ENCODE results near the gene RBM39.
"Not testable (repeated sequence)": the region's sequence is repeated elsewhere in the genome, so short reads cannot be mapped to it uniquely, and the experiment has no call there.

Gene RBM39

DNA sequence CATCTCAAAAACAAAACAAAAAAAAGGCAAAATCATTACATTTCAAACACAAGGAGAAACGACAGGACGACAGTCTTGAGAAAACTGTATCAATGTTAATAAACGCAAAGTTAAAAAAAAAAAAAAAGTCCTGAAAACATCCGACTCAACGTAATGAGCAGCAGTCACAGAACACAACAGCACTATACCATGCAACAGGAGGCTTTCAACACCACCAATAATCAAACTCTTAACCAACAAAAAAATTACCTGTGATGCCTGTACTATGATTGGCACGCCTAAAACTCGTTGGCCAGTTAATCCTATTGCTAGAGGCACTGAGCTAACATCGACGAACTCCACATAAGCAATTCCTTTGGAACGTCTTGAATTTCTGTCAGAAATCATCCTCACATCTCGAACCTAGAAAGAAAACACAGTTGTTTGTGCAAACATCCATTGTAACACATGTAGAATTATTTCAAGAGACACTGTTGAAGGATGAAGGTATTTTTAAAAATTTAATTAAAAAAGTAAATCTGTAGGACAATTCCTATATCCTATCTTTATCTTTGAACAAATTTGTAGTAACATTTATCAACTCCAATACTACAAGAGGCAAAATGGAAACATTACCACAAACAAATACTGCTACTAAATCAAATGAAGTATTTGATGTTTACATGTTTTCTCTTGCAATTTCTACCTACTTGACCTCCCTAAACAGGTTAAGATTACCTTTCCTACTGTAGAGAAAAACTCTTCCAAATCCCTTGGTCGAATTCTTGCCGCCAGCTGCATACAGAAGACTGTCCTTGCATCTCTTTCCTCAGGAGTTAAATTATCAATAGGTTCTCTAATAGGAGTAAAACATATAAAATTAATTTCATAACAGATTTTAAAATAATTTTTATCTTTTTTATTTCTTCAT, 17.5 kb downstream of the RBM39 start:
- no peak for DNase-seq

DNA sequence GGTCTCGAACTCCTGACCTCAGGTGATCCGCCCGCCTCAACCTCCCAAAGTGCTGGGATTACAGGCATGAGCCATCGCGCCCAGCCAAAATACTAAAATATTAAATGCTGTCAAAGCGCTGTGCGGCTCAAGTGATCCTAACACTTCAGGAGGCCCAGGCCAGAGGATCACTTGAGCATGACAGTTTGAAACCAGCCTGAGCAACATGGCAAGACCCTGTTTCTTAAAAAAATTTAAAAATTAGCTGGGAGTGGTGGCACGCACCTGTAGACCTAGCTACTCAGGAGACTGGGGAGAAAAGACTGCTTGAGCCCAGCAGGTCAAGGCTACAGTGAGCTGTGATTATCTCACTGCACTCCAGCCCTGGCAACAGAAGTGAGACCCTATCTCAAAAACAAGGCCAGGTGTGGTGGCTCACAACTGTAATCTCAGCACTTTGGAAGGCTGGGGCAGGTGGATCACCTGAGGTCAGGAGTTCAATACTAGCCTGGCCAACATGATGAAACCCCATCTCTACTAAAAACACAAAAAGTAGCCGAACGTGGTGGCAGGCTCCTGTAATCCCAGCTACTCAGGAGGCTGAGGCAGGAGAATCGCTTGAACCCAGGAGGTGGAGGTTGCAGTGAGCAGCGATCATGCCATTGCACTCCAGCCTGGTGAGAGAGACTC, 18.3 kb downstream of the RBM39 start:
- not testable (repeated sequence) for DNase-seq

DNA sequence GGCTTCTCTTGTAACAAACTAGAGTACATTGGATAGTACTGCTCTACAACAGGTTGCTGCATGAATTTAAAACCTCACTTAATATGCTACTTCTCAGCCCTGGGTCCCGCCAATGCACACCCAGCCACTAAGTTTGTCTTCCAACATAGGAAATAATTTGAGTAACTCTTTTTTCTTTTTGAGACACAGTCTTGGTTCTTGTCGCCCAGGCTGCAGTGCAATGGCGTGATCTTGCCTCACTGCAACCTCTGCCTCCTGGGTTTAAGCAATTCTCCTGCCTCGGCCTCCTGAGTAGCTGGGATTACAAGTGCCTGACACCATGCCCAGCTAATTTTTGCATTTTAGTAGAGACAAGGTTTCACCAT, 18.8 kb downstream of the RBM39 start:
- not testable (repeated sequence) for DNase-seq

DNA sequence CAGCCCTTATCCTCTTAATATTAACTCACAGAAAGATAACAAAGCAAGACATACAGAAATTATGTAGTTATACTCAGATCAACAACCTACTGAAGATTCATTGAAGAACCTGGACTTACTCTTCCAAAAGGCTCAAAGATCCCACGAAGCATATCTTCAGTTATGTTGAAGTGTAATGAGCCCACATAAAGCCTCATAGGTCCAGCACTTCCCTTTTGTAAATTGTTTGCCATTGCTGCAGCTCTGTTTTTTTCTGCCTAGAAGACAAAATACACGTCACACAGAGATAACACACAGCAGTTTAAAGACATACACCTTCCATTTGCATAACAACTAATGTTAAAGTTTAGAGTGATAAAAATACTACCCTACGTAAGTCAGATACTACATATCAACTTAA, 20.4 kb downstream of the RBM39 start:
- DNase-seq: no peak

DNA sequence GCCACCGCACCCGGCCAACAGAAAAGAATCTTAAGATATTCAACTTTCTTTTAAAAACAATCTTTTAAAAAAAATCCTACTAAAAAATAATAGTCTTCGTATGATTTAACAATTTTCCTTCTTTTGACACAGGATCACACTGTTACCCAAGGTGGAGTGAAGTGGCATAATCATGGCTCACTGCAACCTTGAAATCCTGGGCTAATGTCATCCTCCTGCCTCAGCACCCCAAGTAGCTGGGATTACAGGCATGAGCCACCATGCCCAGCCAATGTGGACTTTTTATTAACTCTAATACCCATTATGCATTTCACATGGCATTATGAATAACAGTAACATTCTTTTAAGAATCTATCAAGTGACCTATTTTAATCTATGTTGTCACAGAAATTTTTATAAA, 20.8 kb downstream of the RBM39 start:
- DNase-seq: no peak

DNA sequence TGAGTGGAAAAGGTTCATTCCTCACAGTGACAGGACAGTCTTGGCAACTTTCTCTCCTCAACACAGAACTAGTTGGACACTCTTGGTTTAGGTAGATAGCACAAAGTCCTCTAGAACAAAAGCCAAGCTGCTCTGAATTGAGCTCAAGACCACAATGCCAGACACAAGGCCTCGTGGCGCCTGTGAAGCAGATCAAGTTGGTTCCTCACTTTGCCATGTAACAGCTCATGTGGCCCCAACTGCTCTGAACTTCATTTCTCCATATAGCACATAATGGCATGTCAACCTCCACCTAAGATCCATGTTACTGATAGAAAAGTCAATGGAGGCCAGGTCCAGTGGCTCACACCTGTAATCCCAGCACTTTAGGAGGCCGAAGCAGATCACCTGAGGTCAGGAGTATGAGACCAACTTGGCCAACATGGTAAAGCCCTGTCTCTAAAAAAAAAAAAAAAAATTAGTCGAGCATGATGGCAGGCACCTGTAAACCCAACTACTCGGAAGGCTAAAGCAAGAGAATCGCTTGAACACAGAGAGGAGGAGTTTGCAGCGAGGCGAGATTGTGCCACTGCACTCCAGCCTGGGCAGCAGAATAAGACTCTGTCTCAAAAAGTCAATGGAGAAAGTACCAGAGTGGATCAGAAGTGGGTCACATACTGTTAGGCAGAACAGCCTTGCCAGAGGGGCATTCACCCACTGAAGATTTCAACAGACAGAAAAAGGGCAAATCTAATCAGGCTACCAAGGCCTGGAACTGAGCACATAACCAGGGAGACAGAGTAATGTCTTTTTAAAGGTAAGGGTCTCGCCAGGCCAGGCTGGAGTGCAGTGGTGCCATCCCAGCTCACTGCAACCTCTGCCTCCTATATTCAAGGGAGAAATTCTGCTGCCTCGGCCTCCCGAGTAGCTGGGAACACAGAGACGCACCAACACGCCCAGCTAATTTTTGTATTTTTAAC, 21.6 kb downstream of the RBM39 start:
- no peak for DNase-seq

DNA sequence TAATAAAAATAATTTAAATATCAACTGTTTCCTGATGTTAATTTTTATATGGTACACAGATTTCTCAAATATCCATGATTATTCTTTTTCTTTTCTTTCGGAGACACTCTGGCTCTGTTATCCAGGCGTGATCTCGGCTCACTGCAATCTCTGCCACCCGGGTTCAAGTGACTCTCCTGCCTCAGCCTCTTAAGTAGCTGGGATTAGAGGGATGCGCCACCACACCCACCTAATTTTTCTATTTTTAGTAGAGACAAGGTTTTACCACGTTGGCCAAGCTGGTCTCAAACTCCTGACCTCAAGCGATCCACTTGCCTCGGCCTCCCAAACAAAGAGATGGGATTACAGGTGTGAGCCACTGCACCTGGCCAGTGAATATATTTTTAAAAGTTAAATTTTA, 22.3 kb downstream of the RBM39 start:
- DNase-seq: no peak

DNA sequence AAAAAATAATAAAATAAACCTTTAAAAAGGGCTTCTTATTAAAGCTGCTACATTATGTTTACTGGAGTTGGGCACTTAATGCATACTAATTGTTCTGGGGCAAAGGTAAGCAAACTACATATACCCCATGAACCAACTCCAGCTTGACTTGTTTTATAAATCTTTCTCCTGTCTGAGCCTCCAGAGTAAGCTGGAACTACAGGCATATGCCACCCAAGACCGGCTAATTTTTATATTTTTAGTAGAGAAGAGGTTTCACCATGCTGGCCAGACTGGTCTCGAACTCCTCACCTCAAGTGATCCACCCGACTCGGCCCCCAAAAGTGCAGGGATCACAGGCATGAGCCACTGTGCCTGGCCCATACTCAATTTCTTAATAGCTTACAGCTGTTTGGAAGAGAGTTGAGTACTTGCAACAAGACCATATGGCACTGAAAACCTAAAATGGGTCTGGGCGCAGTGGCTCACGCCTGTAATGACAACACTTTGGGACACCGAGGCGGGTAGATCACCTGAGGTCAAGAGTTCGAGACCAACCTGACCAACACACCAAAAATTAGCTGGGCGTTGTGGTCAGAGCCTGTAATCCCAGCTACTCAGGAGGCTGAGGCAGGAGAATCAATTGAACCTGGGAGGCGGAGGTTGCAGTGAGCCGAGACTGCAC, 23.0 kb downstream of the RBM39 start:
- DNase-seq: no peak

DNA sequence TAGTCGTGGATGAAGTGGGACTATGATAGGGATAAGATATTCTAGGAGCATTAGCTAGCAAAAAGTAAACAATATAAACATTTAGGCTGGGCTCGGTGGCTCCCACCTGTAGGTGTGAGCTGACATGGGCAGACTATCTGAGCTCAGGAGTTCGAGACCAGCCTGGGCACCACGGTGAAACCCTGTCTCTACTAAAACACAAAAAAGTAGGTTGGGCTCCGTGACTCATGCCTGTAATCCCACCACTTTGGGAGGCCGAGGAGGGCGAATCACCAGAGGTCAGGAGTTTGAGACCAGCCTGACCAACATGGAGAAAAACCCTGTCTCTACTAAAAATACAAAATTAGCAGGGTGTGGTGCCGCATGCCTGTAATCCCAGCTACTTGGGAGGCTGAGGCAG, 23.7 kb downstream of the RBM39 start:
- DNase-seq: not testable (repeated sequence)

DNA sequence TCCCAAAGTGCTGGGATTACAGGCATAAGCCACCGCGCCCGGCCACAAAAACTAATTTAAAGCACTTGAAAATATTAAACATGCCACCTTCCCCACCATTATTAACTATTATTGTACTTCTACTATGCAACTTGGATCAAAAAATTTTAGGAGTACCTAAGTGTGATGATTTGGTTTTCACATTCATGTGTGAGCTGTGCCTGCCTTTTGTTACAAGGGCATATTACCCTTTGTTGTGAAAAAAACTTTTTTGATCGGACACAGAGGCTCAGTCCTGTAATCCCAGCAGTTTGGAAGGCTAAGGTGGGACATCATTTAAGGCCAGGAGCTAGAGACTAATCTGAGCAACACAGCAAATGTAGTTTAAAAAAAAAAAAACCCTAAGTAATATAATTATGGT, 25.7 kb downstream of the RBM39 start:
- DNase-seq: no peak

DNA sequence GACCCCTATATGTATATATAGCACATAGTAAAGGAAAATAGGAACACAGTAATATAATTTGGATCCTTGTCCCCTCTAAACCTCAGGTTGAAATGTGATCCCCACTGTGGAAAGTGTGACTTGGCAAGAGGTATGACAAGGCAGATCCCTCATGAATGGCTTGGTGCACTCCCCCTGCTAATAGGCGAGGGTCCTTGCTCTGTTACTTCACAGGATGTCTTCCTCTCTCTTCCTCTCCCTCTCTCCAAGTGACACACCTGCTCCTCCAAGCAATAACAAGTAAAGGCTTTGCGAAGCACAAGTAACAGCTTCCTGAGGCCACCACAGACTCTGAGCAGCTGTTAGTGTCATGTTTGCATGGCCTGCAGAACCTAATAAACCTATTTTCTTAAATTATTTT, 26.4 kb downstream of the RBM39 start:
- DNase-seq: no peak

DNA sequence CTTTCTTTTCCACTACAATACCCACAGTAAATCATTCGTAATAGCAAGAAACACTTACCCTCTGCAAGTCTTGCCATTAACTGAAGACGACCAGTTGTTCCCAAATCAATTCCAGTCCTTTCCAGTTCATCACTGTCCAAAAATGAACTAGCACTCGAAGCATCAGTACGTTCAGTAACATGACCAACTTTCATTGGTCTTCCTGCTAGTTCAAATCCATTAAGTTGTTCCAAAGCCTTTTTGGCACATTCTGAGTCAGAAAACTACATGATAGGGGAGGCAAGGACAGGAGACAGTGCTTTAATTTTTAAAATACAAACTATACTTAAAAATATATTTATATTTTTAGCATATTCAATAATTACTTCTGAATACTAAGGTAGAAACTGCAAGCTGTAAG, 27.9 kb downstream of the RBM39 start:
- no peak for DNase-seq

DNA sequence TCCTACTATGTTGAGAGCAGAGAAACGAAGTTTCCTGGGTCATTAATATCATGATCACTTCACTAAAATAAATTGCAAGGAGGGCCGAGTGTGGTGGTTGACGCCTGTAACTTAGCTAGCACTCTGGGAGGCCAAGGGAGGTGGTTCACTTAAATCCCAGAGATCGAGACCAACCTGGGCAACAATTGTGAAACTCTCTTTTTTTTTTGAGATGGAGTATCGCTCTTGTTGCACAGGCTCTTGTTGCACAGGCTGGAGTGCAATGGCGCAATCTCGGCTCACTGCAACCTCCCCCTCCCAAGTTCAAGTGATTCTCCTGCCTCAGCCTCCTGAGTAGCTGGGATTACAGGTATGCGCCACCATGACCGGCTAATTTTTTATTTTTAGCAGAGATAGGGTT, 28.9 kb downstream of the RBM39 start:
- not testable (repeated sequence) for DNase-seq

DNA sequence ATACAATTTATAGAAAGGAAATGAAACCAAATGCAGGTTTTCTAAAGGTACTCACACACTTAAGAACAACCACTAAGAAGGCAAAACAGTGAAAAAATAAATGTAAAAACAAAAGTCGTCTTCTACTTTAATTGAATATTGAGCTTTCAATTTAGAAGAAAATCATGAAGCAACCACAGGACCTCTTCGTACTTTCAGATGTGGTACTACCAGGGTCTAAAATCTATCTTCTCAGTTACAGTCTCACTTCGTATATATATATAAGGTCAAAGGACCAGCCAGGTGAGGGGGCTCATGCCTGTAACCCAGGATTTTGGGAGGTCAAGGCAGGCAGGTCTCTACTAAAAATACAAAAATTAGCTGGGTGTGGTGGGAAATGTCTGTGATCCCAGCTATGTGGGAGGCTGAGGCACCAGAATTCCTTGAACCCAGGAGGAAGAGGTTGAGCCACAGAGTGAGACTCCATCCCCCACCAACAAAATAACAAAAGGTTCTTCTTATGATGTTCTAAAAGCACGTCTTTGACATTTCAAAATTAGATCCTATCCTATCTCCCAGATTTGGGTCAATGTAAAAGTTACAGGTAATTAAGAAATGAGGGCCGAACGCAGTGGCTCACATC, 30.4 kb downstream of the RBM39 start:
- no peak for DNase-seq

DNA sequence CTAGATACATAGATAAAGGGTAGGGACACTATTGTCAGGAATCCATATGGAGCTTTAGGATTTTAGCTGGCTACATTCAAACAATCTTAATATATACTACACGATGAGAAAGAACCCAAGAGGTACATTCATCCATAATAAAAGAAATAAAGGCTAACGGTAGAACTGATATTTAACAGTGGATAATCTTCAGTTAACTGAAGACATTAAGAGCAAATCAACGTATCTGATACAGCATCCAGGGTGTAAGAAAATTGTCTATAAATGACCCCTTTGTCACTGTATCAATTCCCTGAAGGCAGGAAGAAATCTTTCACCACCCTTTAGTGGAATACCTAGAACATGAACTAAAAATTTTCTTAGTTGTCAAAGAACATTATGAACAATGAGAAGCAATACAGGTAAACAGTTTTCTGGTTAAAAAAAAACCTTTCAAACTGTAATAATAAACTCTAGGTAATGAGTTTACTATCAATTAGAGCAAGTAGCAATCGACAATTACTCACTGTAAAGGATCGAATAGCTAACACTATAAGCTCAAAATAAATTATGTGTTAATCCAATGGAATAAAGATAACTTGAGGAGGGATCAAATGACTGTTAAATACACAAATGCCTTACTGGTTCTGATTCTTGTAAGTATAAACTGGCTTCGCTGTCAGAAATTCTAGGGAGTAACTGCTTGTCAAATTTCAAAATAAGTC, 31.0 kb downstream of the RBM39 start:
- DNase-seq: no peak

DNA sequence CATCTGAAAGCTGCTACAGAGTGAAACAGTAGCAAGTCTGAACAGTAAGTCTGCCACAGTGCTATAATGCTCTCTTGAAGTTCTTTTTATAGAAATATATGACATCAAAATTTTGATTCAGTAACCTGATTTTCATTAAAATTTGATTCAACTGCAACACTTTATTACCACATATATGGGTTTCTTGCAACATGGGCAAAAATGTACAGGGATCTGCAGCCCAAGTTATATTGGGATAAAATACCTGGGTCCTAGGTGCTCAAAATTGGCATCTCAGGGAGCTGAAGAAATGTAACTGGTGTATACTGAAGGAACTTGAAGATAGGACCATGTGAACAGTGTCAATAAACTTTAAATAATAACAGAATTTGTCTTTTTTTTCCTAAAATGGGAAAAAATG, 32.0 kb downstream of the RBM39 start:
- DNase-seq: no peak

DNA sequence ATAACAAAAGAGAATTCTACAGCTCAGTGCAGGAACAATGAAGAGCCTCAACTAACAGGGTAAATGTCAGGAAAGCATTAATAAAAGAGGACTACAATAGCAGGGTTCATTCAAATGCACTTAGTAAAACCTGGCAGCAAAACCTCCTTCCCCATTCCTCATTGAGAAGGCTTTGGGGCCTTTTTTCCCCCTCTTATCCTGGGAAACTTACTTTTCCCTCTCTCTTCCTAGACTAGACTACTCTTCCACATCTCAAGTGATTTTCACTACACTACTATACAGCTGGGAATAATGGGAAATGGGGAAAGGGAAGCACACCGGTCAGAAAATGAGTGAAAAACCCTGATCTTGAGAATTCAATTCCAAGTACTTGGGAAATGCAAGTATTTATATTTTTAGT, 32.8 kb downstream of the RBM39 start:
- DNase-seq: no peak

DNA sequence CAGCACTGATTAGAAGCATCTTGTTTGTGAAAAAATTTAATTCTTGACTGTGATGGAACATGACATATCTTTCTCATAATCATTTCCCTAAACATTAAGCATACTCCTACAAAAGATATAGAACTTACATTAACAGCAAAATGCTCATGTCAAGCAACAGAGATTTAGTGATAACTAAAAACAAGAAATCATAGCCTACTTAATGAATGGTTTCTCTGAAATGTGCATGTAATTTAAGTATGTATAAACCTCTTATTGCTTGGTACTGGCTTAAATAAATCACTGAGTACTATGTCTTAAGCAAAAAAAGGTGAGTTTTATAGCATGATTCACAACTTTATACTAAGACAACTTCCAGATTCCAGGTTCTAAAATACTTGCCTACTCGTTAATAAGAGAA, 33.6 kb downstream of the RBM39 start:
- no peak for DNase-seq

DNA sequence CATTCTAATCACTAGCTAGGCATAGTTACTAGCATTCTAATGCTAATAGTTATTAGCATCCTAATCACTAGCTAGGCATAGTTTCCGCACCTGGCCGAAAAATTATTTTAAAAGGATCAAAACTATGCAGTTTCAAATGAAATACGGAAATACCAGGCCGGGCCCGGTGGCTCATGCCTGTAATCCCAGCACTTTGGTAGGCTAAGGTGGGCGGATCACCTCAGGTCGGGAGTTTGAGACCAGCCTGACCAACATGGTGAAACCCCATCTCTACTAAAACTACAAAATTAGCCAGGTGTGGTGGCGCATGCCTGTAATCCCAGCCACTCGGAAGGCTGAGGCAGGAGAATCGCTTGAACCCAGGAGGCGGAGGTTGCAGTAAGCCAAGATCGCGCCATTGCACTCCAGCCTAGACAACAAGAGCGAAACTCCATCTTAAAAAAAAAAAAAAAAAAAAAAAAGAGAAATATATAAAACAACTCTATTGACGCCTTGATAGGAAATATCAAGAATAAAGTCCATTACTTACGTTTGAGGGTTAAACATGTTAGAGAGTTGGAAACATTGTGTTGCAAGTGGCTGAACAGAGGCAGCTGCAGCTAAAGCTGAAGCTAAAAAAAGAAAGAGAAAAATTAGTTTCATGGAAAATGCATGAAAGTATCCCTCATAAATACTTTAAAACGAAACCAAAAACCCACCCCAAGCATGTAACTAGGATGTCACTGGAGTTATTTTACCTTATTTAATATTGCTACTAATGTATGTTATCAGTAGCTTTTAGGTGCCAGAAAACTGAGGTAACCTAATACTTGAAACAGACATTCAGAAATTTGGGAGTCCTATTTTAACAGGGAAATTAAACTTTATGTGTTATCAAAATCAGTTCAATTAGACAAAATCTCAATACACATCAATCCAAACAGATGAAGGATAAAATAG, 35.2 kb downstream of the RBM39 start:
- DNase-seq: not testable (repeated sequence)

DNA sequence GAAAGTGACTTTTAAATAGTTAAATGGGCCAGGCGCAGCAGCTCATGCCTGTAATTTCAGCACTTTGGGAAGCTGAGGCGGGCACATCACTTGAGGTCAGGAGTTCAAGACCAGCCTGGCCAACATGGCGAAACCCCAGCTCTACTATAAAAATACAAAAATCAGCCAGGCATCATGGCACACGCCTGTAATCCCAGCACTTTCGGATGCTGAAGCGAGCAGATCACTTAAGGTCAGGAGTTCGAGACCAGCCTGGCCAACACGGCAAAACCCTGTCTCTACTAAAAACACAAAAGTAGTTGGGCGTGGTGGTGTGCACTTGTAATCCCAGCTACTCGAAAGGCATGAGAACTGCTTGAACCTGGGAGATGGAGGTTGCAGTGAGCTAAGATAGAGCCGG, 36.2 kb downstream of the RBM39 start:
- not testable (repeated sequence) for DNase-seq

All from DMS79 (cell line).